Neural progenitor cell (in vitro differentiated cells): ENCODE measurements around the gene PRELP. TPM values are rescaled to one million over a fixed set of nuclear protein-coding genes. Genes with fewer than 3 reads are reported as not detected.
A peak's percentile ranks its signal among the peaks of the same experiment; 100 is the strongest.

Experiments
- DNase-seq: peaks from one replicate; pipeline ENCODE4 v3.0.0-alpha.2; 2016; ENCODE audit warnings: low spot score
- H2AFZ ChIP-seq: fragments of 200-600 bp; sonication (generic); replicated peaks from 2 replicates; pipeline ENCODE4 v1.6.1; 2016; ENCODE audit warnings: antibody characterized with exemption
- H3F3A ChIP-seq: fragments of 200-600 bp; sonication (generic); 2 replicates; pipeline ENCODE4 v1.6.1; 2016; ENCODE audit warnings: antibody characterized with exemption, low read depth
- H3K27ac ChIP-seq: fragments of 200-600 bp; sonication (generic); 2 replicates; pipeline ENCODE4 v1.5.1; 2016; ENCODE audit warnings: mild to moderate bottlenecking
- H3K27me3 ChIP-seq: fragments of 200-600 bp; sonication (generic); 2 replicates; pipeline ENCODE4 v1.6.1; 2016; ENCODE audit warnings: mild to moderate bottlenecking, moderate library complexity
- H3K36me3 ChIP-seq: fragments of 200-600 bp; sonication (generic); 2 replicates; pipeline ENCODE4 v1.5.1; 2016
- H3K4me1 ChIP-seq: fragments of 200-600 bp; sonication (generic); 2 replicates; pipeline ENCODE4 v1.6.1; 2016; ENCODE audit warnings: mixed run types
- H3K4me2 ChIP-seq: fragments of 200-600 bp; sonication (generic); 2 replicates; pipeline ENCODE4 v1.6.1; 2016
- H3K4me3 ChIP-seq: fragments of 200-600 bp; sonication (generic); 2 replicates; pipeline ENCODE4 v1.5.1; 2016
- H3K79me2 ChIP-seq: fragments of 200-600 bp; sonication (generic); 2 replicates; pipeline ENCODE4 v1.6.1; 2016; ENCODE audit warnings: low read depth
- H3K9ac ChIP-seq: fragments of 200-600 bp; sonication (generic); 2 replicates; pipeline ENCODE4 v1.6.1; 2016
- H3K9me3 ChIP-seq: fragments of 200-600 bp; sonication (generic); 2 replicates; pipeline ENCODE4 v1.5.1; 2016; ENCODE audit warnings: low read depth
- H4K20me1 ChIP-seq: fragments of 200-600 bp; sonication (generic); 2 replicates; pipeline ENCODE4 v1.6.1; 2016; ENCODE audit warnings: low read depth
- H3K27ac Mint-ChIP-seq: 3 replicates; pipeline ENCODE4 v1.8.0; 2021; ENCODE audit warnings: mixed read lengths
- H3K27me3 Mint-ChIP-seq: 2 replicates; pipeline ENCODE4 v1.8.0; 2022; ENCODE audit warnings: low read depth, mild to moderate bottlenecking, inconsistent platforms, moderate library complexity, mixed read lengths; ENCODE audit not compliant: insufficient read depth
- H3K36me3 Mint-ChIP-seq: 3 replicates; pipeline ENCODE4 v1.8.0; 2021; ENCODE audit warnings: mixed read lengths
- H3K4me1 Mint-ChIP-seq: 3 replicates; pipeline ENCODE4 v1.8.0; 2021; ENCODE audit warnings: mixed read lengths
- H3K4me3 Mint-ChIP-seq: 3 replicates; pipeline ENCODE4 v1.8.0; 2021; ENCODE audit warnings: mild to moderate bottlenecking, moderate library complexity, mixed read lengths
- H3K9me3 Mint-ChIP-seq: 3 replicates; pipeline ENCODE4 v1.8.0; 2020; ENCODE audit warnings: mixed read lengths
- CTCF ChIP-seq: fragments of 200-600 bp; sonication (generic); IDR thresholded peaks from 2 replicates; pipeline ENCODE4 v1.5.1; 2017; ENCODE audit warnings: antibody characterized with exemption, mild to moderate bottlenecking
- EZH2 ChIP-seq: fragments of 200-600 bp; sonication (generic); IDR thresholded peaks from 2 replicates; pipeline ENCODE4 v1.6.1; 2017; ENCODE audit warnings: antibody characterized with exemption, mild to moderate bottlenecking, moderate library complexity
- EZH2phosphoT487 ChIP-seq: fragments of 200-600 bp; sonication (generic); IDR thresholded peaks from 2 replicates; pipeline ENCODE4 v1.6.1; 2017; ENCODE audit warnings: antibody characterized with exemption
- total RNA-seq: library from RNA; depleted of rRNA; stranded (reverse); fragments of >200 nt; gene quantifications from 2 replicates; pipeline ENCODE4 v1.2.3, GENCODE V29; 2015; ENCODE audit warnings: low replicate concordance

The PRELP gene
- total RNA-seq, 1 donor from 2014 or later: 0.26 TPM

- Histone ChIP-seq H3K79me2 (no peaks in the 10 kb centered on the region), H3K27ac (no peak overlapping the region), H3K4me1 (peaks cover 30% of the 10 kb centered on the region), H3K4me2 (no peak overlapping the region), H3K9ac (no peak overlapping the region), H3K4me3 (no peak overlapping the region), H2AFZ (no peak overlapping the region), H4K20me1 (no peaks in the 10 kb centered on the region), H3K9me3 (no peaks in the 10 kb centered on the region), H3F3A (peaks cover 12% of the 10 kb centered on the region), H3K36me3 (no peaks in the 10 kb centered on the region), H3K27me3 (no peaks in the 10 kb centered on the region)
- TF ChIP-seq EZH2: no peak
- no peak for TF ChIP-seq EZH2phosphoT487
- TF ChIP-seq CTCF: no peak
- Mint-ChIP-seq H3K36me3 (peaks cover 2% of the 10 kb centered on the region), H3K9me3 (peaks cover 2% of the 10 kb centered on the region), H3K4me3 (no peak overlapping the region), H3K4me1 (peaks cover 47% of the 10 kb centered on the region), H3K27me3 (peaks cover 12% of the 10 kb centered on the region), H3K27ac (no peak overlapping the region)
- no peak for DNase-seq
These were observed 30.1 kb downstream of the PRELP start for GRCh38 chr1:203505526-203506204.

GRCh38 chr1:203506858-203507626, 31.4 kb downstream of the PRELP start:
- H3K79me2 ChIP-seq: no peaks in the 10 kb centered on the region
- TF ChIP-seq EZH2phosphoT487 (no peak), EZH2 (no peak), CTCF (no peak)
- H4K20me1 ChIP-seq: no peaks in the 10 kb centered on the region
- Mint-ChIP-seq H3K4me3 (peak overlapping the region; percentile 5), H3K4me1 (peaks cover 54% of the 10 kb centered on the region), H3K36me3 (no peaks in the 10 kb centered on the region), H3K9me3 (no peaks in the 10 kb centered on the region), H3K27ac (peak overlapping the region; percentile 95), H3K27me3 (peaks cover 12% of the 10 kb centered on the region)
- DNase-seq: no peak
- peaks cover 12% of the 10 kb centered on the region for H3F3A ChIP-seq
- peak overlapping the region; percentile 19 for H2AFZ ChIP-seq
- no peak overlapping the region for H3K4me3 ChIP-seq
- H3K9me3 ChIP-seq: no peaks in the 10 kb centered on the region
- no peaks in the 10 kb centered on the region for H3K27me3 ChIP-seq
- no peak overlapping the region for H3K27ac ChIP-seq
- peaks cover 38% of the 10 kb centered on the region for H3K4me1 ChIP-seq
- H3K9ac ChIP-seq: no peak overlapping the region
- H3K36me3 ChIP-seq: no peaks in the 10 kb centered on the region
- H3K4me2 ChIP-seq: peak overlapping the region; percentile 39

GRCh38 chr1:203507759-203508158, 32.2 kb downstream of the PRELP start:
- Mint-ChIP-seq H3K36me3 (no peaks in the 10 kb centered on the region), H3K27ac (no peak overlapping the region), H3K4me1 (peaks cover 61% of the 10 kb centered on the region), H3K27me3 (peaks cover 13% of the 10 kb centered on the region), H3K9me3 (no peaks in the 10 kb centered on the region), H3K4me3 (no peak overlapping the region)
- peaks cover 38% of the 10 kb centered on the region for H3K4me1 ChIP-seq
- TF ChIP-seq EZH2: no peak
- no peak for TF ChIP-seq EZH2phosphoT487
- no peak for TF ChIP-seq CTCF
- H3K9me3 ChIP-seq: no peaks in the 10 kb centered on the region
- H3K9ac ChIP-seq: no peak overlapping the region
- H3K4me2 ChIP-seq: no peak overlapping the region
- H3K27me3 ChIP-seq: no peaks in the 10 kb centered on the region
- no peak overlapping the region for H2AFZ ChIP-seq
- no peaks in the 10 kb centered on the region for H3K79me2 ChIP-seq
- H3K4me3 ChIP-seq: no peak overlapping the region
- H4K20me1 ChIP-seq: no peaks in the 10 kb centered on the region
- H3K27ac ChIP-seq: no peak overlapping the region
- DNase-seq: no peak
- H3K36me3 ChIP-seq: no peaks in the 10 kb centered on the region
- H3F3A ChIP-seq: peaks cover 12% of the 10 kb centered on the region
